BE2C (cell line): ENCODE measurements around the gene CCNO.

ENCODE experiments used
- DNase-seq: peaks from one replicate; pipeline ENCODE4 v3.0.0-alpha.2; 2020
- H3K27me3 ChIP-seq: fragments of 250-450 bp; sonication (Bioruptor Pico); 2 replicates; pipeline ENCODE4 v1.5.1; 2020; ENCODE audit warnings: mild to moderate bottlenecking
- H3K36me3 ChIP-seq: fragments of 250-450 bp; sonication (Bioruptor Pico); 2 replicates; pipeline ENCODE4 v1.5.1; 2020; ENCODE audit warnings: mild to moderate bottlenecking
- H3K4me1 ChIP-seq: fragments of 250-450 bp; sonication (Bioruptor Pico); 2 replicates; pipeline ENCODE4 v1.5.1; 2020
- H3K4me3 ChIP-seq: 2 replicates; pipeline ENCODE4 v1.5.1; 2011; ENCODE audit warnings: low read depth, low read length
- H3K9me3 ChIP-seq: fragments of 250-450 bp; sonication (Bioruptor Pico); 2 replicates; pipeline ENCODE4 v1.5.1; 2020
- CTCF ChIP-seq: IDR thresholded peaks from 2 replicates; pipeline ENCODE4 v1.5.1; 2012; ENCODE audit warnings: mild to moderate bottlenecking, low read depth, low read length

The CCNO gene

GRCh38 chr5:55187370-55187769 lies 46.0 kb downstream of the CCNO start:
- no peak for DNase-seq
- Histone ChIP-seq H3K36me3 (no peaks in the 10 kb centered on the region), H3K27me3 (peaks cover 55% of the 10 kb centered on the region), H3K9me3 (no peaks in the 10 kb centered on the region; the same call in 1 of the 2 replicates), H3K4me1 (no peaks in the 10 kb centered on the region), H3K4me3 (no peak overlapping the region)
- TF ChIP-seq CTCF: 0 out of 2 replicates have a peak, but pooled peaks have one; percentile 2
